CD4-positive, alpha-beta T cell treated with Interleukin-15 for 4 hours (primary cell): ENCODE measurements around the gene KIR3DL3.
"Not testable (repeated sequence)": the region's sequence is repeated elsewhere in the genome, so short reads cannot be mapped to it uniquely, and the experiment has no call there.

Experiments
- DNase-seq: peaks from one replicate; pipeline ENCODE4 v3.0.0-alpha.2; 2020; ENCODE audit warnings: low spot score

The KIR3DL3 gene

DNA sequence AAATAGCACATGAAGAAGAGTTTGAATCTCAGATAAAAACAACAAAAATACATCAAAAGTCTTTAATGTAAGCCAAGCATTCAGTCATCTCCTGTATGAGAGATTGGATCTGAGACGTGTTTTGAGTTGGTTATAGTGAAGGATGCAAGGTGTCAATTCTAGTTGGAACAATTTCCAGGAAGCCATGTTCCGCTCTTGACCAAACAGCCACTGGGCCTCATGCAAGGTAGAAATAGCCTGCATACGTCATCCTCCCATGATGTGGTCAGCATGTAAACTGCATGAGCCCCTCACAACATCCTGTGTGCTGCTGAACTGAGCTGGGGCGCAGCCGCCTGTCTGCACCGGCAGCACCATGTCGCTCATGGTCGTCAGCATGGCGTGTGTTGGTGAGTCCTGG is at the start of gene KIR3DL3:
TSS of gene KIR3DL3 (plus strand) at position 301 of the 400 bp plus-strand sequence. CDS start at position 356, 55 bp downstream.
- DNase-seq = no peak

DNA sequence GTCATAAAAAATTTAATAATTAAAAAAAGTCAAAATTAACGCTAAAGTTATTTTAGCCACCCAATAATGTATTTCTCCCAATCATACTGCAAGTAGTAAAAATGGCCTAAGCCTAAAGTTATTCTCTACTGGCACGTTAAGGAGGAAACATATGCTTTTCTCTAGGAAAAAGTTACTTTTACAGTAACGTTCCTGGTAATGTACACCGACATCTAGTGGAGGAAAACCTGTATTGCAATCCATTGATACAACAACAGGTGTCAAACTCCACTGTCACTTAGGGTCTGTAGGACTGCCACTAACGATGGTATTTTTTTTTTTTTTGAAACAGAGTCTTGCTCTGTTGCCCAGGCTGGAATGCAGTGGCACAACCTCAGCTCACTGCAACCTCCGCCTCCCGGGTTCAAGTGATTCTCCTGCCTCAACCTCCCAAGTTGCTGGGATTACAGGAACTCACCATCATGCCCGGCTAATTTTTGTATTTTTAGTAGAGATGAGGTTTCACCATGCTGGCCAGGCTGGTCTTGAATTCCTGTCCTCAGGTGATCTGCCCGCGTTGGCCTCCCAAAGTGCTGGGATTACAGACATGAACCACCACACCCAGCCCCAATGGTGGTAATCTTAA is 47.9 kb upstream of the KIR3DL3 start:
- DNase-seq = peak; percentile 50

- no peak for DNase-seq
Observed at GRCh38 chr19:54677217-54677616, 47.0 kb upstream of the KIR3DL3 start.

- DNase-seq = not testable (repeated sequence)
Observed at GRCh38 chr19:54681596-54681995, 42.6 kb upstream of the KIR3DL3 start.

- no peak for DNase-seq
Observed at GRCh38 chr19:54682306-54682856, 41.9 kb upstream of the KIR3DL3 start.

- no peak for DNase-seq
Observed at GRCh38 chr19:54684527-54684926, 39.7 kb upstream of the KIR3DL3 start.

DNA sequence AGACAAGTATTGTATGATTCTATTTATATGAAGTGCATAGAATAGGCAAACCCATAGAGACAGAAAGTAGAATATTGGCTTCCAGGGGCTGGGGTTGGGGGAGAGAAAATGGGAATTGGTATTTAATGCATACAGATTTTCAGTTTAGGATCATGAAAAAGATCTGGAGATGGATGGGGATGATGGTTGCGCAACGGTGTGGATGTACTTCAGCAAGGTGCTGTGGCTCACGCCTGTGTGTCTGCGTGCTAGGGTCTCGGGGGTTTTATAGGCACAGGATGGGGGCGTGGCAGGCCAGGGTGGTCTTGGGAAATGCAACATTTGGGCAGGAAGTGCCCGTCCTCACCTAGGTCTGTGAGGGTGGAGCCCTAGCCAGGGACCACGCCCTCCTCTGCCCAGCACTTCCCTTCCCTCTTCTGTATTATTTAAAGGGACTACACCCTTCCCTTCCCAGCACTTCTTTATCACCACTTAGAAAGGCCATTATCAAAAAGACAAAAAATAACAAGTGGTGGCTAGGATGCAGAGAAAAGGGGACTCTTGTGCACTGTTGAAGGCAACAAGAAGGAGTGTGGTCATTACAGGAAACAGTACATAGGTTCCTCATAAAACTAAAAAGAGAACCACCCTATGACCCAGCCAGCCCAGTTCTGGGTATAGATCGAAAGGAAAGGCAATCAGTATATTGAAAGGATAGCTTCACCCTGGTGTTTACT is 32.5 kb upstream of the KIR3DL3 start:
- DNase-seq = no peak

GRCh38 chr19:54692298-54692615 is 32.0 kb upstream of the KIR3DL3 start:
- DNase-seq = no peak

- DNase-seq = no peak
Observed at GRCh38 chr19:54694648-54695047, 29.6 kb upstream of the KIR3DL3 start.

- DNase-seq = no peak
Observed at GRCh38 chr19:54696117-54696548, 28.1 kb upstream of the KIR3DL3 start.

GRCh38 chr19:54696766-54697165 is 27.5 kb upstream of the KIR3DL3 start:
- no peak for DNase-seq

DNA sequence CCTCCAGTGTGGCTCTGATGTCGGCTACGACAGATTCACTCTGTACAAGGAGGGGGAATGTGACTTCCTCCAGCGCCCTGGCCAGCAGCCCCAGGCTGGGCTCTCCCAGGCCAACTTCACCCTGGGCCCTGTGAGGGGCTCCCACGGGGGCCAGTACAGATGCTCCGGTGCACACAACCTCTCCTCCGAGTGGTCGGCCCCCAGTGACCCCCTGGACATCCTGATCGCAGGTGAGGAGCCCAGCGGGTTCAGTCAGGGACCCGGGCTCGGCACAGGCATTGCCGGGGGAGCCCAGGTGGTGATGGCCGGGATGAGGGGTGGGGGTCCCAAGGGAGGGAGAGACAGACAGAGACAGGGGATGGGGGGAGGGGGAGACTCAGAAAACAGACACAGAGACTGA is 26.5 kb upstream of the KIR3DL3 start:
- DNase-seq = not testable (repeated sequence)

- DNase-seq = no peak
Observed at GRCh38 chr19:54704928-54705327, 19.3 kb upstream of the KIR3DL3 start.

DNA sequence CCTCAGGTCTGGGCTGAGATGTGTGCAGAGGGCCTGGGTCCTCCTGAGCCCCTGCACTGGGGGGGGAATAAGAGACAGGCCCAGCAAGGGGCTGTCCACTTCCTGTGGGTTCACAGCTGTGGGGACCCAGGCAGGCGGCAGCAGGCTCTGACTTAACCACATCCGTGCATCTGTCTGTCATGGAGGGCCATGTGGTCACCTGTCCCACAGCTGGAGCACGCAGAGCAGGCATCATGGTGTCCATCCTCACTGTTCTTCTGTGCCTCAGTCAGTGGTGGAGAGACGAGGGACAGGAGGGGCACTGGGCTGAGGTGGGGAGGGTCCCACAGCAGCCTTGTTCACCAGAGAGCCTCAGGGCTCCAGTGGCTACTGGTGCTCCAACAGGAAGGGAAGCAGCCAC is 16.3 kb upstream of the KIR3DL3 start:
- no peak for DNase-seq

GRCh38 chr19:54708781-54709180 is 15.5 kb upstream of the KIR3DL3 start:
- DNase-seq = no peak

- no peak for DNase-seq
Observed at GRCh38 chr19:54709212-54709948, 14.9 kb upstream of the KIR3DL3 start.

DNA sequence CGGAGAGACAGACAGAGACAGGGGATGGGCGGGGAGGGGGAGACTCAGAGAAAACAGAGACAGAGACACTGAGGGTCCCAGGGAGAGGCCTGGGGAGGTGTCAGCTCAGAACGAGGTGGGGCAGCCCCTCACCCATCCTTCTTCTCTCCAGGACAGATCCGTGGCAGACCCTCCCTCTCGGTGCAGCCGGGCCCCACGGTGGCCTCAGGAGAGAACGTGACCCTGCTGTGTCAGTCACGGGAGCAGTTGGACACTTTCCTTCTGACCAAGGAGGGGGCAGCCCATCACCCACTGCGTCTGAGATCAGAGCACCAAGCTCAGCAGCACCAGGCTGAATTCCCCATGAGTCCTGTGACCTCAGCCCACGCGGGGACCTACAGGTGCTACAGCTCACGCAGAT is 14.3 kb upstream of the KIR3DL3 start:
- not testable (repeated sequence) for DNase-seq

GRCh38 chr19:54724644-54725043 is 402 bp downstream of the KIR3DL3 start:
- no peak for DNase-seq

GRCh38 chr19:54725321-54725720 is 1.1 kb downstream of the KIR3DL3 start:
- DNase-seq = no peak

DNA sequence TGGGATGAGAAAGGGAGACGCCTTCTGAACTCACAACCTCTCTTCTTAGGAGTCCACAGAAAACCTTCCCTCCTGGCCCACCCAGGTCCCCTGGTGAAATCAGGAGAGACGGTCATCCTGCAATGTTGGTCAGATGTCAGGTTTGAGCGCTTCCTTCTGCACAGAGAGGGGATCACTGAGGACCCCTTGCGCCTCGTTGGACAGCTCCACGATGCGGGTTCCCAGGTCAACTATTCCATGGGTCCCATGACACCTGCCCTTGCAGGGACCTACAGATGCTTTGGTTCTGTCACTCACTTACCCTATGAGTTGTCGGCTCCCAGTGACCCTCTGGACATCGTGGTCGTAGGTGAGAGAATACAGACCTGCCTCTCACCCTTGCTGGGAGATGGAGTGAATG is 3.3 kb downstream of the KIR3DL3 start:
- no peak for DNase-seq

DNA sequence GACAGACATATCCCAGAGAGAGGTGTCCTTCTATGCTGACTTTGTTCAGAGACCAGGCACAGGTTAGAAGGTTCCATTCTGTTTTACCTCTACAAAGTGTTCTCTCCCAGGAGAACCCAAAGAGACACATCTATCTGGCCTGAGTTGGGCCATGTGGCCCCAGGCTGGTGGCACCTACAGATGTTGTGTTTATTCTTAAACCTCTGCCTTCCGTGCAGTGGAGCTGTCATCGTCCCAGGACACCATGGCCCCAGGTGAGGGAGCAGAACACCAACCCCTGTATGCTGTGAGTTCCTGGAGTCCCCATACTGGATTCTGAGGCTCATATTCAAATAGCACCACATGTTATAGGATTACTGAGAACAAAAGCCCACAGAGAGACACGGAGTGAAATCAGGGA is 3.9 kb downstream of the KIR3DL3 start:
- DNase-seq = no peak

- DNase-seq = no peak
Observed at GRCh38 chr19:54729416-54730188, 5.4 kb downstream of the KIR3DL3 start.
